GM12874 (cell line): ENCODE data around the gene PPP1R11.

Experiments used
- CTCF ChIP-seq: IDR thresholded peaks from 2 replicates; pipeline ENCODE4 v1.5.1; 2011; ENCODE audit warnings: low read depth, mild to moderate bottlenecking, control low read depth, low read length, moderate library complexity; ENCODE audit not compliant: insufficient read depth

PPP1R11 gene

GRCh38 chr6:30074331-30075093, 7.5 kb downstream of the PPP1R11 start:
- no peak for TF ChIP-seq CTCF

- TF ChIP-seq CTCF, result no peak
Measured at GRCh38 chr6:30075094-30075789, 8.2 kb downstream of the PPP1R11 start, which contains the start of gene RNF39. Gene RNF39, minus strand, starts transcription at chr6:30075769. Its CDS starts 184 bp downstream, at chr6:30075585.

GRCh38 chr6:30075790-30076732, 9.1 kb downstream of the PPP1R11 start:
- TF ChIP-seq CTCF, result peak; percentile 45

GRCh38 chr6:30077218-30077617, 10.2 kb downstream of the PPP1R11 start:
- TF ChIP-seq CTCF, result no peak

GRCh38 chr6:30087876-30088275, 20.9 kb downstream of the PPP1R11 start:
- TF ChIP-seq CTCF, result no peak

GRCh38 chr6:30091577-30092381, 24.8 kb downstream of the PPP1R11 start:
- TF ChIP-seq CTCF, result no peak
